ENCODE data around the gene RNF175.

RNF175 gene

GRCh38 chr4:153759407-153760316, at the start of gene RNF175:
Gene RNF175, minus strand, starts transcription at chr4:153760024. Its CDS starts 162 bp downstream, at chr4:153759862.
- no peak for DNase-seq (ENCODE audit: low spot score)

GRCh38 chr4:153809307-153809706, 49.5 kb upstream of the RNF175 start:
- DNase-seq (ENCODE audit: low spot score) = no peak

GRCh38 chr4:153808175-153808574, 48.4 kb upstream of the RNF175 start:
- DNase-seq (ENCODE audit: low spot score) = no peak

GRCh38 chr4:153806073-153806472, 46.2 kb upstream of the RNF175 start:
- DNase-seq (ENCODE audit: low spot score) = no peak

- no peak for DNase-seq (ENCODE audit: low spot score)
Measured at GRCh38 chr4:153804722-153805121, 44.9 kb upstream of the RNF175 start.

GRCh38 chr4:153799694-153800074, 39.9 kb upstream of the RNF175 start:
- DNase-seq (ENCODE audit: low spot score) = no peak

- no peak for DNase-seq (ENCODE audit: low spot score)
Measured at GRCh38 chr4:153798901-153799693, 39.3 kb upstream of the RNF175 start.

GRCh38 chr4:153798420-153798819, 38.6 kb upstream of the RNF175 start:
- DNase-seq (ENCODE audit: low spot score) = no peak

- DNase-seq (ENCODE audit: low spot score) = no peak
Measured at GRCh38 chr4:153794006-153794405, 34.2 kb upstream of the RNF175 start.

GRCh38 chr4:153792618-153793247, 32.9 kb upstream of the RNF175 start:
- no peak for DNase-seq (ENCODE audit: low spot score)

- no peak for DNase-seq (ENCODE audit: low spot score)
Measured at GRCh38 chr4:153791746-153792617, 32.2 kb upstream of the RNF175 start.

- DNase-seq (ENCODE audit: low spot score) = no peak
Measured at GRCh38 chr4:153790962-153791551, 31.2 kb upstream of the RNF175 start.

- no peak for DNase-seq (ENCODE audit: low spot score)
Measured at GRCh38 chr4:153790500-153790865, 30.7 kb upstream of the RNF175 start.

GRCh38 chr4:153789741-153790499, 30.1 kb upstream of the RNF175 start:
- DNase-seq (ENCODE audit: low spot score) = no peak

GRCh38 chr4:153788413-153789276, 28.8 kb upstream of the RNF175 start, which contains the start of gene SFRP2:
Gene SFRP2, minus strand, starts transcription at chr4:153789083. Its CDS starts 248 bp downstream, at chr4:153788835.
- DNase-seq (ENCODE audit: low spot score) = no peak

- no peak for DNase-seq (ENCODE audit: low spot score)
Measured at GRCh38 chr4:153788051-153788412, 28.2 kb upstream of the RNF175 start.

- DNase-seq (ENCODE audit: low spot score) = no peak
Measured at GRCh38 chr4:153787575-153787974, 27.8 kb upstream of the RNF175 start.

GRCh38 chr4:153787061-153787560, 27.3 kb upstream of the RNF175 start:
- DNase-seq (ENCODE audit: low spot score) = no peak
